Panc1 (cell line): Measurements from ENCODE around the gene RIT2. TPM values are rescaled to one million over a fixed set of nuclear protein-coding genes. Genes with fewer than 3 reads are reported as not detected.

Experiments used
- ATAC-seq: fragments of 200-7000 bp; cut with Tn5 transposase; 2 replicates; pipeline ENCODE4 v1.9.1; 2020; ENCODE audit warnings: mild to moderate bottlenecking, moderate library complexity
- BruUV-seq: library from RNA; stranded (reverse); fragments of 400-500 nt; replicated peaks from 2 replicates; lab custom pipeline; 2021; lab: Mats Ljungman, UMichigan
- CTCF ChIA-PET: fragments of 300-600 bp; sonication (Branson Sonifier 250); formaldehyde crosslinking; loops from one replicate; lab custom pipeline; 2022; ENCODE audit warnings: antibody characterized with exemption; lab: Charles Lee
- POLR2A ChIA-PET: fragments of 300-600 bp; sonication (Branson Sonifier 250); formaldehyde crosslinking; loops from one replicate; lab custom pipeline; 2022; ENCODE audit warnings: antibody characterized with exemption; lab: Charles Lee
- DNase-seq: peaks from one replicate; pipeline ENCODE4 v3.0.0-alpha.2; 2010; ENCODE audit warnings: low read depth, low spot score
- H3K27ac ChIP-seq: 2 replicates; pipeline ENCODE4 v1.5.1; 2011; ENCODE audit warnings: mild to moderate bottlenecking, low read length, inconsistent platforms
- H3K27me3 ChIP-seq: fragments of 200-500 bp; sonication (Bioruptor generic); 2 replicates; pipeline ENCODE4 v1.6.0; 2014; ENCODE audit warnings: low read length, inconsistent platforms; ENCODE audit not compliant: control insufficient read depth, insufficient read depth
- H3K36me3 ChIP-seq: fragments of 200-500 bp; sonication (Bioruptor generic); 2 replicates; pipeline ENCODE4 v1.5.1; 2014; ENCODE audit warnings: inconsistent platforms, mild to moderate bottlenecking, low read length, moderate library complexity; ENCODE audit not compliant: control insufficient read depth, insufficient read depth
- H3K4me1 ChIP-seq: 2 replicates; pipeline ENCODE4 v1.5.1; 2011; ENCODE audit warnings: inconsistent platforms, mild to moderate bottlenecking, low read length, moderate library complexity; ENCODE audit not compliant: control insufficient read depth, insufficient read depth
- H3K4me3 ChIP-seq, 2 experiments: 2 replicates each; pipeline ENCODE4 v1.5.1; 2011 to 2012; ENCODE audit warnings: low read depth in 2 of 2, low read length in 2 of 2, mild to moderate bottlenecking in 2 of 2, inconsistent platforms in 1 of 2, moderate library complexity in 1 of 2
- H3K9me3 ChIP-seq: fragments of 200-500 bp; sonication (Bioruptor generic); 2 replicates; pipeline ENCODE4 v1.5.1; 2014; ENCODE audit warnings: low read depth, mild to moderate bottlenecking, inconsistent platforms, low read length, moderate library complexity; ENCODE audit not compliant: control insufficient read depth, insufficient read depth
- POLR2AphosphoS5 ChIP-seq: IDR thresholded peaks from 2 replicates; pipeline ENCODE4 v1.6.1; 2012; ENCODE audit warnings: mild to moderate bottlenecking, low read depth, low read length, moderate library complexity
- SIN3A ChIP-seq: IDR thresholded peaks from 2 replicates; pipeline ENCODE4 v1.6.1; 2012; ENCODE audit warnings: low read depth, mild to moderate bottlenecking, low read length, moderate library complexity, borderline replicate concordance; ENCODE audit not compliant: insufficient read depth
- TCF7L2 ChIP-seq: IDR thresholded peaks from 2 replicates; pipeline ENCODE4 v1.6.1; 2011; ENCODE audit warnings: mild to moderate bottlenecking, low read depth, low read length, inconsistent platforms
- in situ Hi-C: cut with HindIII; loops from 2 replicates; pipeline ENCODE4 v1.10.0; 2016; ENCODE audit warnings: low sequenced_read_pairs, low pct_unique_long_range_greater_than_20kb
- intact Hi-C: fragments of 100-400 bp; cut with micrococcal nuclease; formaldehyde crosslinking; loops from one replicate; pipeline ENCODE4 v1.10.0; 2022; ENCODE audit not compliant: unreplicated experiment
- total RNA-seq: library from RNA; stranded (reverse); gene quantifications from one replicate; pipeline ENCODE4 v1.2.1, GENCODE V29; 2021; ENCODE audit not compliant: unreplicated experiment
- TF ChIP-seq, protein P1 (sequence below), 2 experiments: IDR thresholded peaks; 2 replicates each; pipeline ENCODE4 v1.6.1; 2011 to 2012; ENCODE audit warnings: low read depth in 2 of 2, control low read depth in 1 of 2, low read length in 1 of 2, mild to moderate bottlenecking in 1 of 2, moderate library complexity in 1 of 2; ENCODE audit not compliant: insufficient read depth in 1 of 2
- TF ChIP-seq, protein P2 (sequence below): fragments of 450-650 bp; IDR thresholded peaks from 2 replicates; pipeline ENCODE4 v1.5.1; 2017; ENCODE audit warnings: mild to moderate bottlenecking

RIT2 gene
- total RNA-seq, 1 experiment from 2014 or later = not detected

DNA sequence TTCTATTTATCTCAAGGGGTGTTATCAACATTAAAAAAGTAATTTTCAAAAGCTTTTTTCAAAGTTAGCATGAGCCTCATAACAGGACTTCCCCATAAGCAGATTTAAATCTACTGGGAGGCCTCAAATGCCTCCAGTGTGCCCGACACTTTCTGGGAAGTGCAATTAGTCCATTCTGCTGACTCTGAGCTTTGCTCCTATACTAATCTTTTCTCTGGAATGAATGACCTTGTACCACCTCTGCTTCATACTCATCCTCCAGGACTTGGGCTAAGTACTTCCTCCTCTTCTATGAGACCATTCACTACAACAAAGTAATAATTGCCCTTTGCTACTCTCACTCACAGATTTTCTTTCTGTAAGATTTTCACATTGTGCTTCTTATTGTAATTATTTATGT is 111.1 kb downstream of the RIT2 start:
- DNase-seq = no peak
- in situ Hi-C loops = no loop called here
- TF ChIP-seq SIN3A (no peak), POLR2AphosphoS5 (no peak), TCF7L2 (no peak)
- TF ChIP-seq, protein P1, sequence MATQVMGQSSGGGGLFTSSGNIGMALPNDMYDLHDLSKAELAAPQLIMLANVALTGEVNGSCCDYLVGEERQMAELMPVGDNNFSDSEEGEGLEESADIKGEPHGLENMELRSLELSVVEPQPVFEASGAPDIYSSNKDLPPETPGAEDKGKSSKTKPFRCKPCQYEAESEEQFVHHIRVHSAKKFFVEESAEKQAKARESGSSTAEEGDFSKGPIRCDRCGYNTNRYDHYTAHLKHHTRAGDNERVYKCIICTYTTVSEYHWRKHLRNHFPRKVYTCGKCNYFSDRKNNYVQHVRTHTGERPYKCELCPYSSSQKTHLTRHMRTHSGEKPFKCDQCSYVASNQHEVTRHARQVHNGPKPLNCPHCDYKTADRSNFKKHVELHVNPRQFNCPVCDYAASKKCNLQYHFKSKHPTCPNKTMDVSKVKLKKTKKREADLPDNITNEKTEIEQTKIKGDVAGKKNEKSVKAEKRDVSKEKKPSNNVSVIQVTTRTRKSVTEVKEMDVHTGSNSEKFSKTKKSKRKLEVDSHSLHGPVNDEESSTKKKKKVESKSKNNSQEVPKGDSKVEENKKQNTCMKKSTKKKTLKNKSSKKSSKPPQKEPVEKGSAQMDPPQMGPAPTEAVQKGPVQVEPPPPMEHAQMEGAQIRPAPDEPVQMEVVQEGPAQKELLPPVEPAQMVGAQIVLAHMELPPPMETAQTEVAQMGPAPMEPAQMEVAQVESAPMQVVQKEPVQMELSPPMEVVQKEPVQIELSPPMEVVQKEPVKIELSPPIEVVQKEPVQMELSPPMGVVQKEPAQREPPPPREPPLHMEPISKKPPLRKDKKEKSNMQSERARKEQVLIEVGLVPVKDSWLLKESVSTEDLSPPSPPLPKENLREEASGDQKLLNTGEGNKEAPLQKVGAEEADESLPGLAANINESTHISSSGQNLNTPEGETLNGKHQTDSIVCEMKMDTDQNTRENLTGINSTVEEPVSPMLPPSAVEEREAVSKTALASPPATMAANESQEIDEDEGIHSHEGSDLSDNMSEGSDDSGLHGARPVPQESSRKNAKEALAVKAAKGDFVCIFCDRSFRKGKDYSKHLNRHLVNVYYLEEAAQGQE (IDR thresholded peaks at IDR 0.05; ENCODE audit: insufficient read depth in 1 of 2, low read depth in 2 of 2, low read length in 1 of 2) = no peak
- TF ChIP-seq, protein P2, sequence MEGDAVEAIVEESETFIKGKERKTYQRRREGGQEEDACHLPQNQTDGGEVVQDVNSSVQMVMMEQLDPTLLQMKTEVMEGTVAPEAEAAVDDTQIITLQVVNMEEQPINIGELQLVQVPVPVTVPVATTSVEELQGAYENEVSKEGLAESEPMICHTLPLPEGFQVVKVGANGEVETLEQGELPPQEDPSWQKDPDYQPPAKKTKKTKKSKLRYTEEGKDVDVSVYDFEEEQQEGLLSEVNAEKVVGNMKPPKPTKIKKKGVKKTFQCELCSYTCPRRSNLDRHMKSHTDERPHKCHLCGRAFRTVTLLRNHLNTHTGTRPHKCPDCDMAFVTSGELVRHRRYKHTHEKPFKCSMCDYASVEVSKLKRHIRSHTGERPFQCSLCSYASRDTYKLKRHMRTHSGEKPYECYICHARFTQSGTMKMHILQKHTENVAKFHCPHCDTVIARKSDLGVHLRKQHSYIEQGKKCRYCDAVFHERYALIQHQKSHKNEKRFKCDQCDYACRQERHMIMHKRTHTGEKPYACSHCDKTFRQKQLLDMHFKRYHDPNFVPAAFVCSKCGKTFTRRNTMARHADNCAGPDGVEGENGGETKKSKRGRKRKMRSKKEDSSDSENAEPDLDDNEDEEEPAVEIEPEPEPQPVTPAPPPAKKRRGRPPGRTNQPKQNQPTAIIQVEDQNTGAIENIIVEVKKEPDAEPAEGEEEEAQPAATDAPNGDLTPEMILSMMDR = no peak
- Histone ChIP-seq H3K4me3 (no peak overlapping the region), H3K36me3 (no peaks in the 10 kb centered on the region), H3K27me3 (no peaks in the 10 kb centered on the region), H3K9me3 (no peaks in the 10 kb centered on the region), H3K27ac (no peak overlapping the region), H3K4me1 (no peaks in the 10 kb centered on the region)
- BruUV-seq = no TSS peak
- intact Hi-C loops = no loop called here
- CTCF ChIA-PET = no interaction called here
- ATAC-seq = no peak
- POLR2A ChIA-PET = no interaction called here

DNA sequence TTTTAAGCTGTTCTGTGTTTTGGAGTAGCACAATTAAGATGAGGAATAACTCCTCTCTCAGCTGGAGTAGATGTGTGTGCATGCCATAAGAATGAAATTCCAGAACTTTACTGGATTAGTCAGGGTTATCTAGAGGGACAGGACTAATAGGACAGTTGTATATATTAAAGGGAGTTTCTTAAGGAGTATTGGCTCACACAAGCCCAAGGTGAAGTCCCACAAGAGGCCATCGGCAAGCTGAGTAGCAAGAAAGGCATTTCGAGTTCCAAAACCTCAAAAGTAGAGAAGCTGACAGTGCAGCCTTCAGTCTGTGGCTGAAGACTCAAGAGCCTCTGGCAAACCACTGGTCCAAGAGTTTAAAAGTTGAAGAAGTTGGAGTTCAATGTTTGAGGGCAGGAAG is 113.7 kb downstream of the RIT2 start:
- ATAC-seq = no peak
- in situ Hi-C loops (no loop called here), intact Hi-C loops (no loop called here)
- Histone ChIP-seq H3K27ac (no peak overlapping the region), H3K4me3 (no peak overlapping the region), H3K4me1 (no peaks in the 10 kb centered on the region), H3K9me3 (no peaks in the 10 kb centered on the region), H3K36me3 (no peaks in the 10 kb centered on the region), H3K27me3 (no peaks in the 10 kb centered on the region)
- CTCF ChIA-PET = no interaction called here
- BruUV-seq = no TSS peak
- POLR2A ChIA-PET = no interaction called here
- no peak for DNase-seq
- TF ChIP-seq, protein P2 = no peak
- TF ChIP-seq TCF7L2 (no peak), SIN3A (no peak), POLR2AphosphoS5 (no peak)
- TF ChIP-seq, protein P1 (IDR thresholded peaks at IDR 0.05; ENCODE audit: insufficient read depth in 1 of 2, low read depth in 2 of 2, low read length in 1 of 2) = no peak
